ENCODE results near the gene TRAM2.

Gene TRAM2

GRCh38 chr6:52545406-52546119 lies 31.3 kb downstream of the TRAM2 start:
- no peak for DNase-seq (ENCODE audit: low spot score)

- no peak for DNase-seq (ENCODE audit: low spot score)
These were observed 32.1 kb downstream of the TRAM2 start for GRCh38 chr6:52544602-52545405.

- no peak for DNase-seq (ENCODE audit: low spot score)
These were observed 32.9 kb downstream of the TRAM2 start for GRCh38 chr6:52543729-52544601.

DNA sequence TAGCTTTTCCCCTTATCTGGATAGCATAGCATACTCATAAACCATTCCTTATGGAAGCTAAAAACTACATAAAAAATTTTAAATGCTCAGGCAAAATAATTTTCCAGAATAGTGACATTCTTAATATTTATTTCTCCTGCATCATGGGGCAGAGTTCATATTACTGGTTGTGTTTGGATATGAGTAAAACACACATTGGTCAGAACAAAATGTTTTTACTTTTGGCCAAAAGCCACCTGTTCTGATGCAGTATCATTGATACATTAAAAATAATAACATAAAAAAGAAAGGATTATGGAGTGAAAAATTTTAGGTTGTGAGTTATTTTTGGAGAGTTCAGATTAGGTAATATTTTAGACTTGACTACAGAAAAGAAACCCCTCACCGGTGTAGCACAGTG lies 33.6 kb downstream of the TRAM2 start:
- DNase-seq (ENCODE audit: low spot score): no peak

DNA sequence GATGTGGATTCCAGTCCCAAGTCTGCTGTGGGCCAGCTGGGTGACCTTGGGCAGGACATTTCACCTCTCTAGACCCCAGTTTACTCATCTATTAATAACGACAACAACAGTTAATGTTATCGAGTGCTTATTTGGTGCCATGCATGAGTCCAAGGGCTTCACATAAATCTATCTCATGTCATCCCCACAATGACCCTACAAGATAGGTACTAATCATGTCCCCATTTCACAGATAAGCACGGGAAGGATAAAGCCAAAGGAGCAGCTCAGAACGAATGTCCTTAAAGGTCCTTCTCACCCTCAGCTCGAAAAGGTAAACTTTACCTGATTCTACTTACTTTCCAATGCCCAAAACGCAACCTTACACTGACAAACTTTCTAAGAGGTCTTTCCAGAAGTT lies 35.7 kb downstream of the TRAM2 start:
- no peak for DNase-seq (ENCODE audit: low spot score)

DNA sequence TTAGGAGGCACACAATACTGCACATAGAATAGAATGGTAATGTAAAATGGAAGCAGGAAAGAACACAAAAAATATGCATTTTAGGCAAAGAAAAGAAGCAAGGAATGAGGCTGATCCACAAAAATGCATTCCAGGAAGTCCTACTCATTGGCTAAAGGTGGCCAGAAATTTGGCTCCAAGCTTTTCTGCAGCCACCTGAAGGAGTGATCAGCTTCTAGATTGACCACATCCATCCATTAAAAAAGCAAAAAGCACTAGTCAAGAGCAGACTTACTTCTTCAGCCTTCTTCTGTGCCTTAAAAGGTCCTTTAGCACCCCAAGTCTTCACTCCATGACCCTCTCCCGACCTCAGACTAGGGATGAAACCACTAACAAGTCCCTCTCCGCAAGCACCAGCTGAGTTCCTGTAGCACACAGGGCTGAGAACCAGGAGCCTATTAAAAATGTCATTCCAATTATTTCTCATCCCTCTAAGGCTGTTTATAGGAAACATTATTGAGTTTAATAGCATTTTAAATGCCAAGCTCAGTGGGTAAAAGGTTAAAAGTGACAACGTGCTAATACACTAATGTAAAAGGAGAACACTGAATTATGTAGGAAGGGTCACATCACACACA lies 36.5 kb downstream of the TRAM2 start:
- DNase-seq (ENCODE audit: low spot score): no peak

- peak; percentile 66 for DNase-seq (ENCODE audit: low spot score)
These were observed 37.3 kb downstream of the TRAM2 start for GRCh38 chr6:52539607-52540006.

DNA sequence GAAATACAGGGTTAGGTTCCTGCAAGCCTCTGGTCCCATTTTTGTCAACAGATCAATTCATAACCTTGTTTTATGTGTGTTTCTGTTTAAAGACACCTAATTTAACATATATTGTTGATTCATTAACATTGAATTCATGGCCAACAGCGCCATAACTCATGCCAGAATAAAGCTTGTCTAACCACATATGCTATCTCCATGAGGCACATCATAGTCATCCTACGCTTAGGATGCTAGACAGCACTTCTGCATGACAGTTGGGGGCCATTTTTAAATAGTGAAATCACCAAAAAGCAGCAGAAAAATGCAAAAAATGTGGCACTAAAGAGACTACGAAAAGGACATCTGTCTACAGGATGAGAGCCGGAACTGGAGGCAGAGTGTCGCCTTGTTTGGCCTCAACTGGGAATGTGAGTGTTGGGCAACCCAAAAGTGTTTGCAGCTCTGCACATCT lies 37.9 kb downstream of the TRAM2 start:
- DNase-seq (ENCODE audit: low spot score): peak; percentile 65

DNA sequence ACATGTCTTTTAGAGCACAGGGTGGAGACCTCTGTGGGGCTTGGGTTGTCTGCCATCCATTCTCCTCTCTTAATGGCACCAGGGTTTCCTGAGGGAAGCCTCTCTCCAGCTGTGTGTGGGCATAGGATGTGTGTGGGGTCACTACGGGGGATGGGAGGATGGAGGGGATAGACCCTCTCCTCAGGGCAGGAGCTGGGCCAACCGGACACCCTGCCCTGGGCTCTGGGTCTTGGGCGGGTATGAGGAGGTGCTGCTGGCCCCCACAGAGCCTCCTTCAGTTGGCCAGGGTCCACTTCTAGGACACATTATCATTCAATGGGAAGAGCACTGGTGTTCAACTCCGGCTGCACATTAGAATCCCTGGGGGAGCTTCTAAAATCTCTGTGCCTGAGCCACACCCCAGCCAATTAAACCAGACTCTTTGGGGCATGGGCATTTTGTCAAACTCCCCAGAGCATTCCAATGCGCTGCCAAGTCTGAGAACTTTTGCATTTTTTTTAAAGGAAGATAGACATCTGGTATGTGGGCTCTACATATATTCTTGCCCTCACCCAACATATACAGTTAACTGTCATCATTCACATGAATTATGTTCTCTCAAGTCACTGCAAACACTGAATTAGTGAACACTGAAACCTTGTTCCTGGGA lies 38.5 kb downstream of the TRAM2 start:
- DNase-seq (ENCODE audit: low spot score): peak; percentile 50

DNA sequence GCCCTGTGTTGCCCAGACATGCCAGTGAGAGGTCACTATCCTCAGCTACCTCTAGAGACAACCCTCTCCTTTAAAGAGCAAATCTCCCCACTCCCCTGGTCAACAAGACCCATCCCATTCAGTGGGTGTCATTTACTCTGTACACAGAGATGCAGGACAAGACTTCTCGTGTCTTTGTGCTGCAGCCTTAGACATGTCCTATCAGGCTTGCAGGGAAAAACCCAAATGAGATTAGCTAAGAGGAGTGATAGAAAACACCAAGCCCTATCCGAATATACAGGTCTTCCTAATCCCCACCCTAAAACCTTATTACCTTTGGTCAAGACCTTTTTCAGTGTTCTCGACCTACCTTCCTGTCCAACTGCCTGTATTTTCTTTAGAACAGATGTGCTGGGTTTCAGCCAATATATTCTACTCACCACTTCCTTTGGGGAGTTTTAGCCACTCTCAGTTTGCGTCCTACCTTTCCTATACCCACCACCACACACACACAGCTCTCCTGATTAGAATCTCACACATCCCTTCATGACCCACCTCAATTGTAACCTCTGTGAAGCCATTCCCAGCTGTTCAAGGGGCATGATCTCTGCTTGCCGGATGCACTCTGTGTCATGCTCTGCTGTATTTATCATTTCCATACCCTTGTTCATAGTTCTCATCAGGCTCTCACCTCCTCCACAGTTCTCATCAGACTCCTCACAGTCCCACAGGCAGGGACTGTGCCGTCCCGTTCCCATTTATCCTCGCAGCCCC lies 39.7 kb downstream of the TRAM2 start:
- DNase-seq (ENCODE audit: low spot score): no peak

GRCh38 chr6:52536424-52536916 lies 40.4 kb downstream of the TRAM2 start:
- no peak for DNase-seq (ENCODE audit: low spot score)

- no peak for DNase-seq (ENCODE audit: low spot score)
These were observed 41.0 kb downstream of the TRAM2 start for GRCh38 chr6:52535711-52536423.

DNA sequence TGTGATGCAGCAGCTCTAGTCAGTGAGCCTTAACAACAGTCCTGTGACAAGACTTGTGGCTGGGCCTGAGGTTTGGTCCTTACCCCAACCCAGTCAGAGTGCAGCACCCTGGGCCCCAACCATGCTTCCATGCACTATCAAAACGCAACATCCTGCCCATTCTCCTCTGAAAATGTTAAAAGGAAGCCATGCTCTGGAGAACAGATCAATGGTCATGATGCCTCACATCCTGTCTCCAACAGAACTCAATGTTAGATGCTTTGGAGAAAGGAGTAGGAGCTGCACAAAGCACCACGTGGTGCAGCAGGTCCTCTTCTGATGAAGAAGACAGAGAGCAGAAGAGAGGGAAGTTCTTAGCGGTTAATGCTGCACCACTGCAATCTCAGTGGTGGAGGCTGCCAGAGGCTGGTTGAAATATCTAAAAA lies 41.9 kb downstream of the TRAM2 start:
- no peak for DNase-seq (ENCODE audit: low spot score)

DNA sequence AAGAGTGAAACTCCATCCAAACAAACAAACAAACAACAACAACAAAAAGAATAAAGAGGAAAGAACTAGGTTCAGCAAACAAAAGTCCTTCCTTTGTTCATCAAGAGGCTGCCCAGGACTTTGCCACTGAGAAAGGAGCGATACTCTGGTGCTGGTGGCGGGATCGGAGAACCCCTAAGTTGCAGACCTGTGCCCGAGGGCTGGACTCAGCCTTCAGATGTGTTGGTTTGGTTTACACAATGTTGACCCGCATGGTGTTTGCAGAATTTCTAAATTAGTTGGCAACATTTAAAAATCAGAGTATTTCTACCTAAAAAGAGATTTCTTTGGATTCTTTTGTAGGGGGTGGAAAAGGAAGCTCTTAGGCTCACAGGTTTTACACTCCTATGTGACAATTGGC lies 42.5 kb downstream of the TRAM2 start:
- no peak for DNase-seq (ENCODE audit: low spot score)

DNA sequence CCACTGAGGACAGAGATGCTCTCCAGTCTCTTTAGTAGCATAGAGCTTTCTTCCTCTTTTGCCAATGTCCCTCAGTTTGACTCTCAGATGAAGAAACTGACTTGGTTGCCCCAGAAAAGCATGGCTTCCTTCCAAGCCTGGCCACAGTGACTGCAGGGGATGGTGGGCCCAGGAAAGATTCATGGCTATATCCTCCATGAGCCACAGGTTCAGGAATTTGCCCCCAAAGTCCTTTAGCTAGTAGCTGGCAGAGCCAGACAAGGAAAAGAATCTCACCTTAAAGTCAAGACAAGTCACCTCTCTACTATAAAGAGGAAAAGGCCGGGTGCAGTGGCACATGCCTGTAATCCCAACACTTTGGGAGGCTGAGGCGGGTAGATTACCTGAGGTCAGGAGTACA lies 43.4 kb downstream of the TRAM2 start:
- DNase-seq (ENCODE audit: low spot score): no peak

DNA sequence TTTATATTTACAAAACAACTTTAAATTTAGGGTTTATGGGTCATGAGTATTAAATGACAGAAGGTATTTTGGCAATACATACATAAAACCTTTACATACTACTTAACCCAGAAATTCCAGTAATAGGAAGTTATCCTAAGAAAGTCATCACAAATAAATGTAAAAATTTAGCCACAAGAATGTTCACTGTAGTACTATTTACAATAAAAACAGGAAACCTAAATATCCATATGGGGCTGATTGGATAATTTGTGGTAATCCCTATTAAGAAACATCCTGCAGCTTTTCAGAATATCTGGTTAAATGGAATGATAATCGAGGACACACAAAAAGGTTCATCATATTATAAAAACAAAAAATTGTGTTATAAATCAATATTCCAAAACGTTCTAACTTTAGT lies 44.4 kb downstream of the TRAM2 start:
- no peak for DNase-seq (ENCODE audit: low spot score)

DNA sequence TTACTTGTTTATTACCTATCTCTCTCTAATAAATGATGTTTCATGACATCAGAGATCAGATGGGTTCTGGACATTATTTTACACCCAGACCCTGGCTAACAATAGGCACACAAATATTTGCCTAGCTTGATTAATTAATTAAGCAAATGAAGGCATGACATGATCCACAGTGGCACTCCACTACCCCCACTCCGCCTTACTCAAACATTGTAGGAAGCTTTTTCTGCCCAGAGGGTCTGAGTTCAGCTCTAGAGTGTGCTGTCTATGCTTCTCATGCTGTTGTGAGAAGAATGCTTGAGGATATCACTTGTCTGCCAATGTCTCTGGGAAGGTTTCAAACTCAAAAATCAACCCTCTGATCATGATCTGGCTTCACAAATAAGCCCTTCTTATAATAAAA lies 45.0 kb downstream of the TRAM2 start:
- no peak for DNase-seq (ENCODE audit: low spot score)

DNA sequence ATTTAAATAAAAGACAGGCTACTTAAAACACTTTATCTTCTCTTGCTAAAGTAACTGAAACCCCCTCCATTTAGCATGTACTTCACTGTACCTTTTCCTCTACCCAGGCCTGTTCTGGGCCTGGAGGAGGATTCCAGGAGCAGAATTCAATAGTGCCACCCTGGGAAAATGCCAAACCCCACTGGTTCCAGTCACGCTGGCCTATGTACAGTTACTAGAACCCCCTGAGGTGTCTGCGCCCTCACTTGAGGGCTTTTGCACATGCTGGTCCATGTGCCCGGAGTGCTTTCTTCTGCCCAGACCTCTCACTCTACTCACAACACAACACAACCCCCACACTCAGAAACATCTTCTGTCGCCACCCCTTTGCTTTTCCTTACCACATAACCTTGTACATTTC lies 45.5 kb downstream of the TRAM2 start:
- no peak for DNase-seq (ENCODE audit: low spot score)

DNA sequence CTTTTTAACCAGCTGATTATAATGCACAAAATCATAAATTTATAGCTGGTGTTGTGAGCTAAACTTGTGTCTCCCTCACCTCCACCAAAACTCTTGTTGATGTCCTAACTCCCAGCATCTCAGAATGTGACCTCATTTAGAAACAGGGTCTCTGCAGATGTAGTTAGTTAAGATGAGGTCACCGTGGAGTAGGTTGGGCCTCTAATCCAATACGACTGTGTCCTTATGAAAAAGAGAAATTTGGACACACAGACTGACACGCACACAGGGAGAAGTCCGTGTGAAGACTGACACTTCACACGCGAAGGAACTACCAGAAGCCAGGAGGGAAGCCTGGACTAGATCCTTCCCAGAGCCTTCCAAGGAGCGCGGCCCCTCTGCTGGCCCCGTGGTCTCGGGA lies 46.5 kb downstream of the TRAM2 start:
- DNase-seq (ENCODE audit: low spot score): no peak

- no peak for DNase-seq (ENCODE audit: low spot score)
These were observed 47.5 kb downstream of the TRAM2 start for GRCh38 chr6:52529311-52529710.
